OCI-LY1 (cell line): ENCODE results near the gene RRH.
"Not testable (repeated sequence)": the region's sequence is repeated elsewhere in the genome, so short reads cannot be mapped to it uniquely, and the experiment has no call there.

Experiments
- H2AFZ ChIP-seq: fragments of 200-600 bp; sonication (generic), shearing (Covaris generic); 2 replicates; pipeline ENCODE4 v1.6.0; 2014; ENCODE audit warnings: antibody characterized with exemption, mild to moderate bottlenecking, low read length
- H3F3A ChIP-seq: fragments of 200-600 bp; sonication (generic), shearing (Covaris generic); 2 replicates; pipeline ENCODE4 v1.6.0; 2014; ENCODE audit warnings: mild to moderate bottlenecking, antibody characterized with exemption, low read length, moderate library complexity; ENCODE audit not compliant: insufficient read depth
- H3K27ac ChIP-seq: fragments of 200-600 bp; sonication (generic); 2 replicates; pipeline ENCODE4 v1.5.1; 2014; ENCODE audit warnings: low read length, mixed run types, mild to moderate bottlenecking, low read depth; ENCODE audit not compliant: poor library complexity, severe bottlenecking
- H3K27me3 ChIP-seq: fragments of 200-600 bp; sonication (generic); 2 replicates; pipeline ENCODE4 v1.6.0; 2014; ENCODE audit warnings: antibody characterized with exemption, mild to moderate bottlenecking, low read length, moderate library complexity; ENCODE audit not compliant: insufficient read depth
- H3K36me3 ChIP-seq: fragments of 200-600 bp; sonication (generic); 2 replicates; pipeline ENCODE4 v1.6.1; 2014; ENCODE audit warnings: mild to moderate bottlenecking, antibody characterized with exemption, low read length, moderate library complexity, mixed read lengths; ENCODE audit not compliant: insufficient read depth
- H3K4me1 ChIP-seq: fragments of 200-600 bp; sonication (generic); 2 replicates; pipeline ENCODE4 v1.5.1; 2014; ENCODE audit warnings: mild to moderate bottlenecking, low read length, moderate library complexity; ENCODE audit not compliant: insufficient read depth, severe bottlenecking
- H3K4me2 ChIP-seq: fragments of 200-600 bp; sonication (generic), shearing (Covaris generic); 2 replicates; pipeline ENCODE4 v1.6.1; 2014; ENCODE audit warnings: low read length
- H3K4me3 ChIP-seq: fragments of 200-600 bp; sonication (generic); 2 replicates; pipeline ENCODE4 v1.5.1; 2014; ENCODE audit warnings: low read length, low read depth, mild to moderate bottlenecking, mixed read lengths; ENCODE audit not compliant: poor library complexity, severe bottlenecking
- H3K79me2 ChIP-seq: fragments of 200-600 bp; shearing (Covaris generic); 2 replicates; pipeline ENCODE4 v1.6.1; 2016; ENCODE audit warnings: mixed run types, low read length, mixed read lengths; ENCODE audit not compliant: insufficient read depth
- H3K9ac ChIP-seq: fragments of 200-600 bp; sonication (generic), shearing (Covaris generic); 2 replicates; pipeline ENCODE4 v1.6.1; 2014; ENCODE audit warnings: mild to moderate bottlenecking, low read length, mixed read lengths
- H3K9me2 ChIP-seq: fragments of 200-600 bp; sonication (generic), shearing (Covaris generic); 2 replicates; pipeline ENCODE4 v1.6.1; 2014; ENCODE audit warnings: low read depth, mild to moderate bottlenecking, low read length, mixed read lengths
- H3K9me3 ChIP-seq: fragments of 200-600 bp; shearing (Covaris generic); 2 replicates; pipeline ENCODE4 v1.6.1; 2014; ENCODE audit warnings: low read length, mixed read lengths
- H4K20me1 ChIP-seq: fragments of 200-600 bp; sonication (generic), shearing (Covaris generic); 2 replicates; pipeline ENCODE4 v1.6.0; 2016; ENCODE audit warnings: mild to moderate bottlenecking, low read length; ENCODE audit not compliant: insufficient read depth
- CTCF ChIP-seq: fragments of 200-600 bp; sonication (generic), shearing (Covaris generic); IDR thresholded peaks from 2 replicates; pipeline ENCODE4 v1.5.1; 2017; ENCODE audit warnings: mild to moderate bottlenecking, antibody characterized with exemption, low read length, moderate library complexity, mixed read lengths
- EZH2 ChIP-seq: fragments of 200-600 bp; sonication (generic), shearing (Covaris generic); IDR thresholded peaks from 2 replicates; pipeline ENCODE4 v1.8.0; 2017; ENCODE audit warnings: borderline replicate concordance, mixed run types, mild to moderate bottlenecking, antibody characterized with exemption, low read length, moderate library complexity, mixed read lengths

Gene RRH, protein sequence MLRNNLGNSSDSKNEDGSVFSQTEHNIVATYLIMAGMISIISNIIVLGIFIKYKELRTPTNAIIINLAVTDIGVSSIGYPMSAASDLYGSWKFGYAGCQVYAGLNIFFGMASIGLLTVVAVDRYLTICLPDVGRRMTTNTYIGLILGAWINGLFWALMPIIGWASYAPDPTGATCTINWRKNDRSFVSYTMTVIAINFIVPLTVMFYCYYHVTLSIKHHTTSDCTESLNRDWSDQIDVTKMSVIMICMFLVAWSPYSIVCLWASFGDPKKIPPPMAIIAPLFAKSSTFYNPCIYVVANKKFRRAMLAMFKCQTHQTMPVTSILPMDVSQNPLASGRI

GRCh38 chr4:109827672-109828071 lies at the start of gene RRH:
RRH (plus strand) TSS chr4:109827972; CDS start chr4:109828028, 56 bp downstream.
- TF ChIP-seq EZH2, result no peak
- no peak for TF ChIP-seq CTCF
- Histone ChIP-seq H3K9me3 (no peaks in the 10 kb centered on the region), H2AFZ (no peak within 1 kb of the TSS), H3K9me2 (no peaks in the 10 kb centered on the region), H3K27ac (no peak within 1 kb of the TSS), H3K36me3 (peaks cover 28% of the 10 kb centered on the region), H3K4me2 (no peak within 1 kb of the TSS), H3F3A (peaks cover 7% of the 10 kb centered on the region; the same call in 1 of the 2 replicates), H3K27me3 (no peaks in the 10 kb centered on the region), H3K4me1 (no peaks in the 10 kb centered on the region), H3K9ac (no peak within 1 kb of the TSS), H3K4me3 (no peak within 1 kb of the TSS), H4K20me1 (no peaks in the 10 kb centered on the region), H3K79me2 (no peaks in the 10 kb centered on the region)

DNA sequence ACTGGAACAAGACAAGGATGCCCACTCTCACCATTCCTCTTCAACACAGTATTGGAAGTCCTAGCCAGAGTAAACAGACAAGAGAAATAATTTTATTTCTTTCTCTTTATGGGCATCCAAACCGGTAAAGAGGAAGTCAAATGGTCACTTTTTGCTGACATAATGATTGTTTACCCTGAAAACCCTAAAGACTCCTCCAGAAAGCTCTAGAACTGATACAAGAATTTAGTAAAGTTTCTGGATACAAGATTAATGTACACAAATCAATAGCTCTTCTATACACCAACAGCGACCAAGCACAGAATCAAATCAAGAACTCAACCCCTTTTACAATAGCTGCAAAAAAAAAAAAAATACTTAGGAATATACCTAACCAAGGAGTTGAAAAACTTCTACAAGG lies 45.7 kb upstream of the RRH start:
- not testable (repeated sequence) for H2AFZ ChIP-seq, H3K4me1 ChIP-seq, H3K4me3 ChIP-seq, H3K27ac ChIP-seq, H3K4me2 ChIP-seq, H3K36me3 ChIP-seq, H3K27me3 ChIP-seq, H4K20me1 ChIP-seq, H3F3A ChIP-seq, H3K79me2 ChIP-seq, H3K9me2 ChIP-seq, H3K9ac ChIP-seq, H3K9me3 ChIP-seq

GRCh38 chr4:109786846-109787245 lies 40.9 kb upstream of the RRH start:
- no peak for TF ChIP-seq CTCF
- no peak for TF ChIP-seq EZH2
- Histone ChIP-seq H3K9ac (no peak overlapping the region), H3K4me2 (no peak overlapping the region), H3K36me3 (no peaks in the 10 kb centered on the region), H3K27me3 (no peaks in the 10 kb centered on the region; the same call in 1 of the 2 replicates), H4K20me1 (no peaks in the 10 kb centered on the region), H3K9me2 (no peaks in the 10 kb centered on the region), H3K4me1 (no peaks in the 10 kb centered on the region), H3K79me2 (no peaks in the 10 kb centered on the region), H3K9me3 (no peaks in the 10 kb centered on the region), H3F3A (no peaks in the 10 kb centered on the region), H3K4me3 (no peak overlapping the region), H3K27ac (no peak overlapping the region), H2AFZ (no peak overlapping the region)

DNA sequence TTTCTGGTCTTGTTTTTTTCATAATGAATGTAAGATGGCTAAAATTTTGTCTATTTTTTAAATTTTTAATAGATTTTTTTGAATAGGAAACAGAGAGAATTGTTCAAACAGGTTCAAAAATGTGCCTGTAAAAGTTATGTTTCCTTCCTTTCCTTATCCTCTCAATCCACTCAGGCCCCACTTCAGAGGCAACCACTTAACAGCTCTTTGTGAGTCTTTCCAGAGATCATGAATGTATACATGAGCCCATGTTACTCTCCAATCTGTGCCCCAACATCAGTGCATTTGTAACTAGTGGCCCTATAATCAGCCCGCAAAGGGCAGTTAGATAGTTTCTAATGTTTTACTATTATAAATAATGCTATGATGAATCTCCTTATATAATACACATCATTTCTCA lies 40.0 kb upstream of the RRH start:
- no peaks in the 10 kb centered on the region for H3K9me2 ChIP-seq
- H3K36me3 ChIP-seq, result no peaks in the 10 kb centered on the region
- H4K20me1 ChIP-seq, result no peaks in the 10 kb centered on the region
- no peak overlapping the region for H2AFZ ChIP-seq
- H3K9me3 ChIP-seq, result no peaks in the 10 kb centered on the region
- H3K27ac ChIP-seq, result no peak overlapping the region
- no peak overlapping the region for H3K9ac ChIP-seq
- H3K79me2 ChIP-seq, result no peaks in the 10 kb centered on the region
- H3K4me1 ChIP-seq, result no peaks in the 10 kb centered on the region
- H3K27me3 ChIP-seq, result no peaks in the 10 kb centered on the region; the same call in 1 of the 2 replicates
- no peak for TF ChIP-seq EZH2
- no peak for TF ChIP-seq CTCF
- H3F3A ChIP-seq, result no peaks in the 10 kb centered on the region
- no peak overlapping the region for H3K4me2 ChIP-seq
- no peak overlapping the region for H3K4me3 ChIP-seq
